Measurements from ENCODE around the gene LAPTM4A. TPM values are rescaled to one million over a fixed set of nuclear protein-coding genes. Genes with fewer than 3 reads are reported as not detected.
"Not testable (repeated sequence)": the region's sequence is repeated elsewhere in the genome, so short reads cannot be mapped to it uniquely, and the experiment has no call there.

LAPTM4A gene
- total RNA-seq, 2 experiments from 2014 or later: 8.4 to 26.2 TPM

DNA sequence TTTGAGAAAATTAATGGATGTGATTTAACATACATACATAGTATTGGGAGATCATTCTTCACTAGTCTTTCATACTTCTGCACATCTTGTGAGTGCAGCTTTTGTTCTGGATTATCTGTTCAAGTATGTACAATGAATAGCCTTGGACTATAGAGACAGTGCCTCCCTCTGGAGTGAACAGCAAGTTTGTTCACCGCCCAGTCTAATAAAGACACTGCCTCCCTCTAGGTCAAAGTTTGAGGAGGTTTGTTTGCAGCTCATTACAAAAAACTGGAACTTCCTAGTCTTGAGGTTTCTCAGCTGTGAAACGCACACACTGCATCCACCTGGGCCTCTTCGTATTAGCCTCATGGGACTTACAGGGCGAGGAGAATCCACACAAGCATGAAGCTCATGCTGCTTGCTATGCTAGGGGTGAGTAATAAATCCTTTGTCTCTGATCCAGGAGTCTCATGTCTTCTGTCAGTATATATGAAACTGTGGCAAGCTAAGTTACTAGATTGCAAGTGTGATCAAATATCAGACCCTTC is 26.0 kb upstream of the LAPTM4A start:
- Histone ChIP-seq H2AFZ (ENCODE audit: low read length) (no peak overlapping the region), H3K27ac (ENCODE audit: low read depth, low read length, poor library complexity, severe bottlenecking) (no peak overlapping the region), H4K20me1 (ENCODE audit: insufficient read depth, low read length) (no peaks in the 10 kb centered on the region), H3K36me3 (ENCODE audit: insufficient read depth, low read length) (no peaks in the 10 kb centered on the region), H3K9me3 (ENCODE audit: low read length) (no peaks in the 10 kb centered on the region), H3K79me2 (ENCODE audit: insufficient read depth, low read depth, low read length) (no peaks in the 10 kb centered on the region), H3K4me3 (ENCODE audit: low read depth, low read length, poor library complexity, severe bottlenecking) (no peak overlapping the region), H3K4me1 (ENCODE audit: insufficient read depth, low read length, poor library complexity, severe bottlenecking) (no peaks in the 10 kb centered on the region), H3K9me2 (ENCODE audit: insufficient read depth, low read length) (no peaks in the 10 kb centered on the region), H3K4me2 (ENCODE audit: low read length) (no peak overlapping the region)
- intact Hi-C loops (cut with micrococcal nuclease; ENCODE audit: unreplicated experiment): no loop called here
- ChIA-PET POLR2A (interaction anchor here (0.5 to 1.7 kb wide), 3 partner anchors 8 to 98 kb away, joined by 3 to 5 read pairs (median 3); partner anchors contain the start of gene LAPTM4A), CTCF (ENCODE audit: unreplicated experiment) (interaction anchor here (1.6 kb wide), 1 partner anchor 25 kb away, joined by 4 read pairs; no protein-coding TSS in a partner anchor)
- no peak for TF ChIP-seq EZH2phosphoT487 (IDR thresholded peaks at IDR 0.05; ENCODE audit: borderline replicate concordance, low read depth, low read length)
- TF ChIP-seq, protein P1, sequence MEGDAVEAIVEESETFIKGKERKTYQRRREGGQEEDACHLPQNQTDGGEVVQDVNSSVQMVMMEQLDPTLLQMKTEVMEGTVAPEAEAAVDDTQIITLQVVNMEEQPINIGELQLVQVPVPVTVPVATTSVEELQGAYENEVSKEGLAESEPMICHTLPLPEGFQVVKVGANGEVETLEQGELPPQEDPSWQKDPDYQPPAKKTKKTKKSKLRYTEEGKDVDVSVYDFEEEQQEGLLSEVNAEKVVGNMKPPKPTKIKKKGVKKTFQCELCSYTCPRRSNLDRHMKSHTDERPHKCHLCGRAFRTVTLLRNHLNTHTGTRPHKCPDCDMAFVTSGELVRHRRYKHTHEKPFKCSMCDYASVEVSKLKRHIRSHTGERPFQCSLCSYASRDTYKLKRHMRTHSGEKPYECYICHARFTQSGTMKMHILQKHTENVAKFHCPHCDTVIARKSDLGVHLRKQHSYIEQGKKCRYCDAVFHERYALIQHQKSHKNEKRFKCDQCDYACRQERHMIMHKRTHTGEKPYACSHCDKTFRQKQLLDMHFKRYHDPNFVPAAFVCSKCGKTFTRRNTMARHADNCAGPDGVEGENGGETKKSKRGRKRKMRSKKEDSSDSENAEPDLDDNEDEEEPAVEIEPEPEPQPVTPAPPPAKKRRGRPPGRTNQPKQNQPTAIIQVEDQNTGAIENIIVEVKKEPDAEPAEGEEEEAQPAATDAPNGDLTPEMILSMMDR (conservative IDR thresholded peaks at IDR 0.05; ENCODE audit: low read length): 0 out of 2 replicates have a peak, but pooled peaks have one; percentile 25
- peak; percentile 13 for DNase-seq (ENCODE audit: low spot score)
- BruUV-seq (replicated peaks): no TSS peak

DNA sequence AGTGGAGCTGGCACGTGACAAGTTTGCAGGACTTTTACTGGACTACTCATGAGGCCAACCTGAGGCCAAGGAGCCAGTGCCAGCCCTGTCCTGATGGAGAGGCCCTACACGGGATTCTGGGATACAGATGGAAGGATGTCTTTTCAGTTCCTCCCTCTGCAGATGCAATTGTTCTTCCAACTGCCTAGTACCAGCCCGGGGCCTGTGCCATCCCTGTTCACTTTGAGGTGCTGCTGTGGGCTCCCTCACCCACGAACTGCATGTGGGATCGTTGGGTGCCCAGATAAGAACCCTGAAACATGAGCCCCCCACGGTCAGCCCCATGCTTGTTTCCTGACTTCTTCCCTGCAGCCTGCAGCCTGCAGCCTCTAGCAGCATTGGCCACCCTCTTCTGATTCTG is 25.3 kb upstream of the LAPTM4A start:
- H3K9me3 ChIP-seq (ENCODE audit: low read length): no peaks in the 10 kb centered on the region
- ChIA-PET CTCF (ENCODE audit: unreplicated experiment) (no interaction called here), POLR2A (no interaction called here)
- no peak for TF ChIP-seq EZH2phosphoT487 (IDR thresholded peaks at IDR 0.05; ENCODE audit: borderline replicate concordance, low read depth, low read length)
- TF ChIP-seq, protein P1 (conservative IDR thresholded peaks at IDR 0.05; ENCODE audit: low read length): no peak
- H3K4me1 ChIP-seq (ENCODE audit: insufficient read depth, low read length, poor library complexity, severe bottlenecking): no peaks in the 10 kb centered on the region
- no peak overlapping the region for H3K4me3 ChIP-seq (ENCODE audit: low read depth, low read length, poor library complexity, severe bottlenecking)
- no peak overlapping the region for H2AFZ ChIP-seq (ENCODE audit: low read length)
- no peak overlapping the region for H3K27ac ChIP-seq (ENCODE audit: low read depth, low read length, poor library complexity, severe bottlenecking)
- H3K9me2 ChIP-seq (ENCODE audit: insufficient read depth, low read length): no peaks in the 10 kb centered on the region
- intact Hi-C loops (cut with micrococcal nuclease; ENCODE audit: unreplicated experiment): no loop called here
- H3K79me2 ChIP-seq (ENCODE audit: insufficient read depth, low read depth, low read length): no peaks in the 10 kb centered on the region
- H4K20me1 ChIP-seq (ENCODE audit: insufficient read depth, low read length): no peaks in the 10 kb centered on the region
- no peak for DNase-seq (ENCODE audit: low spot score)
- H3K4me2 ChIP-seq (ENCODE audit: low read length): no peak overlapping the region
- BruUV-seq (replicated peaks): no TSS peak
- H3K36me3 ChIP-seq (ENCODE audit: insufficient read depth, low read length): no peaks in the 10 kb centered on the region

DNA sequence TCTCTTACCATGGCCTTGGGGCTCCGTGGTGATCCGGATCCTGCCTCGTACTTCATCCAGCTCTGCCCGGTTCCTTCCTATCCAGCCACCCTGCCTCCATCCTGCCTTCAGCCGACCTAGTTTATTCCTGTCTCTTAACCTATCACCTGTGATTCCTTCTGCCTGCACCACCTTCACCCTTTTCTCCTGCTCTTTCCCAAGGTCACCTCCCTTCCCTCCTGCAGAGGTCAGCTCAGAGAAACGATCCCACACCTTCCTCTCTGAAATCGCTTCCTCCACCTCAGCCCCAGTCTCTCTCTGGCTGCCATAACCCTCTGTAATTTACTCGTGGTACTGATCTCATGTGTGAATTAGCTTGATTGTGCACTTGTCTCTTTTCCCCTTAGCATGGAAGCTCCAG is 23.5 kb upstream of the LAPTM4A start:
- H3K79me2 ChIP-seq (ENCODE audit: insufficient read depth, low read depth, low read length): no peaks in the 10 kb centered on the region
- no peak overlapping the region for H2AFZ ChIP-seq (ENCODE audit: low read length)
- H3K9me3 ChIP-seq (ENCODE audit: low read length): no peaks in the 10 kb centered on the region

DNA sequence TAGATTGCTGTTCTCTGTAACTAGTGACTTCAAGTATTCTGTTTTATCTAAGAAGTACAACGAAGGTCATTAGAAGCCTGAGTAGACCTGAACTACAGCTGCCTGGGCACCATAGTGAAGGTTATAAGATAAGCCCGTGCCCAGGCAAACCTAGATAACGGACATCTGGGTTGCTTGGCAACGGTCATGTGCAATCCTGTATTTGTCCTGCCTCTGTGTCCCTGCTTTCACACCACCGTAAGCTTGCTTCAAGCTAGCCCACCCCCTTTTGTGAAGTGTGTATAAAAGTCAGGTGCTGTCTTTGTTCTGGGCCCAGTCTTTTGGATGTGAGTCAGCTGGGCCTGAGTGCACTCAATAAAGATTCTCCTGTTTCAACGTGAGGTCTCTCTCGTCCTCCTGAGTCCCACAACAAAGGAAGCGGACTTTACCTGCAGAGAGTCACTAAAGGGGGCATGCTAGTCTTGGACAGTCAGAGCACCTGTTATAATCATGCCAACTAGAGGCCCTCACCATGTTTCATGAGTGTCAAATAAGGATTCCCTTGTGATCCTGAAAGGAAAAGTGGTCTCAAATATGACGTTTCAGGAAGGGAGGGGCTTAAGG is 22.7 kb upstream of the LAPTM4A start:
- H3K36me3 ChIP-seq (ENCODE audit: insufficient read depth, low read length); intact Hi-C loops (cut with micrococcal nuclease; ENCODE audit: unreplicated experiment); H3K4me3 ChIP-seq (ENCODE audit: low read depth, low read length, poor library complexity, severe bottlenecking); H3K9me3 ChIP-seq (ENCODE audit: low read length); DNase-seq (ENCODE audit: low spot score); H2AFZ ChIP-seq (ENCODE audit: low read length); H3K9me2 ChIP-seq (ENCODE audit: insufficient read depth, low read length); CTCF ChIA-PET (ENCODE audit: unreplicated experiment); H3K27ac ChIP-seq (ENCODE audit: low read depth, low read length, poor library complexity, severe bottlenecking); BruUV-seq (replicated peaks); H4K20me1 ChIP-seq (ENCODE audit: insufficient read depth, low read length); H3K4me1 ChIP-seq (ENCODE audit: insufficient read depth, low read length, poor library complexity, severe bottlenecking); H3K4me2 ChIP-seq (ENCODE audit: low read length); H3K79me2 ChIP-seq (ENCODE audit: insufficient read depth, low read depth, low read length): not testable (repeated sequence)
- POLR2A ChIA-PET: interaction anchor here (0.6 kb wide), 1 partner anchor 561 kb away, joined by 4 read pairs; no protein-coding TSS in a partner anchor

More for the DNA sequence above, 23.5 kb upstream of the LAPTM4A start:
- H3K4me1 ChIP-seq (ENCODE audit: insufficient read depth, low read length, poor library complexity, severe bottlenecking): no peaks in the 10 kb centered on the region
- ChIA-PET POLR2A (no interaction called here), CTCF (ENCODE audit: unreplicated experiment) (no interaction called here)
- no peak overlapping the region for H3K27ac ChIP-seq (ENCODE audit: low read depth, low read length, poor library complexity, severe bottlenecking)
- no peak for TF ChIP-seq EZH2phosphoT487 (IDR thresholded peaks at IDR 0.05; ENCODE audit: borderline replicate concordance, low read depth, low read length)
- H3K4me3 ChIP-seq (ENCODE audit: low read depth, low read length, poor library complexity, severe bottlenecking): no peak overlapping the region
- no peaks in the 10 kb centered on the region for H3K9me2 ChIP-seq (ENCODE audit: insufficient read depth, low read length)
- H3K4me2 ChIP-seq (ENCODE audit: low read length): no peak overlapping the region
- H3K36me3 ChIP-seq (ENCODE audit: insufficient read depth, low read length): no peaks in the 10 kb centered on the region
- BruUV-seq (replicated peaks): no TSS peak
- H4K20me1 ChIP-seq (ENCODE audit: insufficient read depth, low read length): no peaks in the 10 kb centered on the region
- no peak for DNase-seq (ENCODE audit: low spot score)
- intact Hi-C loops (cut with micrococcal nuclease; ENCODE audit: unreplicated experiment): no loop called here

Measured in OCI-LY7 (cell line).